ENCODE measurements around the gene GPR65.
A peak's percentile ranks its signal among the peaks of the same experiment; 100 is the strongest.

The GPR65 gene

DNA sequence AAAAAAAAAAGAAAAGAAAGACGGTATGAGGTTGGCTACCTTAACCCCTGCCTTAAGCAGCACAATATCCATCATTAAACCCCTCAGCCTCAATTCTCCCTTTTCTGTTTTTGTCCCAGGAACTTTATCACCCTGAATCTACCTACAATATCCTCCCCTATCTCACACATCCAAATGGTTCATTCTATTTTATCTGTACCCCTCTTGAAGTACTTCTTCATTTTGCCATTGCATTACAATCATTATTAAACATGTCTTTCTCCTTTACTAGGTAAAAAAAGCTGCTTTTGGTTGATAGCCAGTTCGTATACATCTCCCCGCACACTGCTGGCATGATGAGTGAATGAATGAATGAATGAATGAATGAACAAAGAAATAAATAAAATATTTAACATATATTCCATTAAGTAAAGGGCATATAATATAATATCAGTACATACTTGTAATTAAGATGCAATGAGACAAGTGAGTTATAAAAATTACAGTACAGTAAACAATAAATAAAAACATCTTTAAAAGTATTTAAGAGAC, 364 bp upstream of the GPR65 start:
- H2AFZ ChIP-seq (ENCODE audit: low read length), result no peak overlapping the region; the same call in 1 of the 2 replicates
- H3F3A ChIP-seq (ENCODE audit: low read depth), result peaks cover 9% of the 10 kb centered on the region; the same call in 1 of the 2 replicates
- H3K36me3 ChIP-seq (ENCODE audit: insufficient read depth, low read length), result no peaks in the 10 kb centered on the region
- no peaks in the 10 kb centered on the region for H3K27me3 ChIP-seq (ENCODE audit: insufficient read depth, low read length, poor library complexity, severe bottlenecking)
- no peaks in the 10 kb centered on the region for H3K9me3 ChIP-seq (ENCODE audit: insufficient read depth, low read depth, low read length)
- no peak for TF ChIP-seq EZH2phosphoT487 (IDR thresholded peaks at IDR 0.05; ENCODE audit: borderline replicate concordance)
- no peak for TF ChIP-seq CTCF (conservative IDR thresholded peaks at IDR 0.05; ENCODE audit: low read length)
- peak overlapping the region; percentile 84 for H3K4me2 ChIP-seq (ENCODE audit: low read depth, low read length, poor library complexity, severe bottlenecking)
- peak overlapping the region; percentile 73 for H3K4me3 ChIP-seq (ENCODE audit: low read length, poor library complexity, severe bottlenecking)
- H3K4me1 ChIP-seq (ENCODE audit: insufficient read depth, low read length, poor library complexity, severe bottlenecking), result peaks cover 79% of the 10 kb centered on the region
- no peaks in the 10 kb centered on the region for H4K20me1 ChIP-seq (ENCODE audit: insufficient read depth, low read length, poor library complexity, severe bottlenecking)
- H3K9ac ChIP-seq (ENCODE audit: low read depth, low read length, poor library complexity, severe bottlenecking), result peak overlapping the region; percentile 21
- H3K9me2 ChIP-seq (replicated peaks; ENCODE audit: low read depth, low read length), result no peaks in the 10 kb centered on the region
- peaks cover 27% of the 10 kb centered on the region for H3K79me2 ChIP-seq (ENCODE audit: insufficient read depth, low read length)

DNA sequence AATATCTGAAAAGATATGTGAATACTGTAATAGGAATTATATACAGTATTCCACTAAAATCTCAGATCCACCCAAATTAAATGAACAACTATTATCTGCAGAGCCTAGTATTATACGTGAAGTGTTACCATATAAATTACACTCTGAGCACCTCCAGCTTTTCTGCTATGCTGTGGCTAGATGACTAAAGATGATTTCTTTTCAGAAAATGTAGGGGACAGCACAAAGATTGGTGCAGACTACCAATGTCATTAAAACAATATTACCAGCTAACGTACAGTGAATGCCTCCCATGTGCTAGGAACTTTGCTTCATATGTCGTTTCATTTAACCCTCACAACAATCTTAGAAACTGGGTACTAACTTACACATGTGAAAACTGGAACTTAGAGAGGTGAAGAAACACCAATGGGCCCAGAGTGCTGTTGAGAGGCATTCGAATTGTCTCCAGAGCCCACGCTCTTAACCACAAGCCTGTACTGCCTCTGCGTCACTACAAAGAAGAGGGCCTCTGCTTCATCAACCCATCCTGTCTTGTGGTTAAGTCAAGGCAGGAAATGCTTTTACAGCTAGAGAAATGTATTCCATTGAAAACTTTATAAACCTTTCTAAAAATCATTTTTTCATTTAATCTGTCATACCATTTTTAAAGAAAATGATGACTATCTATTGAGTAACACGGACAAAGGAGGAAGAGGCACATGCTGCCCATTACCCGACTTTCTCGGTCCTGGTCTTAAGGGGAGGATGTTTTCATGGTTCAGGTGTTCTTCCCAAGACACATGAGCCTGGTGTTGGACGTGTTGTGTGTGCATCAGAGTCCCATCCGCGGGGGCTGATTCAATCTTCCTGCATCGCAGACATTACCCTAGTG, 1.3 kb downstream of the GPR65 start:
- no peaks in the 10 kb centered on the region for H3K27me3 ChIP-seq (ENCODE audit: insufficient read depth, low read length, poor library complexity, severe bottlenecking)
- no peaks in the 10 kb centered on the region for H3K36me3 ChIP-seq (ENCODE audit: insufficient read depth, low read length)
- no peaks in the 10 kb centered on the region for H3K9me2 ChIP-seq (replicated peaks; ENCODE audit: low read depth, low read length)
- H3F3A ChIP-seq (ENCODE audit: low read depth), result peaks cover 9% of the 10 kb centered on the region; the same call in 1 of the 2 replicates
- peaks cover 89% of the 10 kb centered on the region for H3K4me1 ChIP-seq (ENCODE audit: insufficient read depth, low read length, poor library complexity, severe bottlenecking)
- no peaks in the 10 kb centered on the region for H4K20me1 ChIP-seq (ENCODE audit: insufficient read depth, low read length, poor library complexity, severe bottlenecking)
- peak overlapping the region; percentile 80 for H3K9ac ChIP-seq (ENCODE audit: low read depth, low read length, poor library complexity, severe bottlenecking)
- H3K4me3 ChIP-seq (ENCODE audit: low read length, poor library complexity, severe bottlenecking), result peak overlapping the region; percentile 73
- peaks cover 39% of the 10 kb centered on the region for H3K79me2 ChIP-seq (ENCODE audit: insufficient read depth, low read length)
- no peaks in the 10 kb centered on the region for H3K9me3 ChIP-seq (ENCODE audit: insufficient read depth, low read depth, low read length)
- TF ChIP-seq EZH2phosphoT487 (IDR thresholded peaks at IDR 0.05; ENCODE audit: borderline replicate concordance) (no peak), CTCF (conservative IDR thresholded peaks at IDR 0.05; ENCODE audit: low read length) (no peak)
- H2AFZ ChIP-seq (ENCODE audit: low read length), result peak overlapping the region; percentile 60
- H3K4me2 ChIP-seq (ENCODE audit: low read depth, low read length, poor library complexity, severe bottlenecking), result peak overlapping the region; percentile 84

DNA sequence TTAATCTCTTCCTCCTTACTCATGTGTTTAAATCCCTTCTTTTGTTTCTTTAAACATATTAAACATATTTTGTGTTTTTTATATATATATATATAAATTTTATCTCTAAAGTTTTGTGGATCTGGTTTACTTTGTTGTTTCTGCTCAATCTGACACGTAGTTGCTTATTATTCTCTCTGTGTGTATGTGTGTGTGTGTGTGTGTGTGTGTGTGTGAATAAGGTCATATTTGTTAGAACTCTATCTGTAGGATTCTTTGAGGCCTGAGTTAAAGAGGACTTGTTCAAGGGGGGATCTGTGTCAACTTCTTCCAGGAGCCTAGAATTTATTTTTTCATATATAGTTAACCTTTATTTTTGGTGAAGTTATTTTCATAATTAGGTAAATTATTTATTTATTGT, 2.7 kb downstream of the GPR65 start:
- H2AFZ ChIP-seq (ENCODE audit: low read length), result no peak overlapping the region
- peak overlapping the region; percentile 59 for H3K9ac ChIP-seq (ENCODE audit: low read depth, low read length, poor library complexity, severe bottlenecking)
- peaks cover 87% of the 10 kb centered on the region for H3K4me1 ChIP-seq (ENCODE audit: insufficient read depth, low read length, poor library complexity, severe bottlenecking)
- no peaks in the 10 kb centered on the region for H3K9me3 ChIP-seq (ENCODE audit: insufficient read depth, low read depth, low read length)
- no peaks in the 10 kb centered on the region for H3K27me3 ChIP-seq (ENCODE audit: insufficient read depth, low read length, poor library complexity, severe bottlenecking)
- H3K79me2 ChIP-seq (ENCODE audit: insufficient read depth, low read length), result peaks cover 49% of the 10 kb centered on the region
- H3K36me3 ChIP-seq (ENCODE audit: insufficient read depth, low read length), result no peaks in the 10 kb centered on the region
- H4K20me1 ChIP-seq (ENCODE audit: insufficient read depth, low read length, poor library complexity, severe bottlenecking), result no peaks in the 10 kb centered on the region
- H3K4me2 ChIP-seq (ENCODE audit: low read depth, low read length, poor library complexity, severe bottlenecking), result peak overlapping the region; percentile 52
- TF ChIP-seq CTCF (conservative IDR thresholded peaks at IDR 0.05; ENCODE audit: low read length), result no peak
- TF ChIP-seq EZH2phosphoT487 (IDR thresholded peaks at IDR 0.05; ENCODE audit: borderline replicate concordance), result no peak
- no peaks in the 10 kb centered on the region for H3K9me2 ChIP-seq (replicated peaks; ENCODE audit: low read depth, low read length)
- H3F3A ChIP-seq (ENCODE audit: low read depth), result peaks cover 9% of the 10 kb centered on the region; the same call in 1 of the 2 replicates
- H3K4me3 ChIP-seq (ENCODE audit: low read length, poor library complexity, severe bottlenecking), result peak overlapping the region; percentile 47
